Esophagus squamous epithelium (tissue), 5 donors: ENCODE data around the gene STX12. TPM values are rescaled to one million over a fixed set of nuclear protein-coding genes. Genes with fewer than 3 reads are reported as not detected.

Experiments
- DNase-seq: peaks from one replicate; lab custom pipeline; 2025; lab: John Stamatoyannopoulos, UW
- H3K27ac ChIP-seq, 4 donors: fragments of 200-600 bp; sonication (generic); one replicate each; pipeline ENCODE4 v1.5.1; 2016 to 2019; ENCODE audit warnings: mild to moderate bottlenecking in 1 of 4
- H3K27me3 ChIP-seq, 4 donors: fragments of 200-600 bp; sonication (generic); 1 replicate in 3 of 4; 2 replicates in 1 of 4; pipeline versions ENCODE4 v1.5.1 to v1.6.0; 2017 to 2021; ENCODE audit warnings: antibody characterized with exemption in 1 of 4
- H3K36me3 ChIP-seq, 3 donors: fragments of 200-600 bp; sonication (generic); one replicate each; pipeline ENCODE4 v1.5.1; 2016 to 2019
- H3K4me1 ChIP-seq, 3 donors: fragments of 200-600 bp; sonication (generic); one replicate each; pipeline ENCODE4 v1.5.1; 2017 to 2019
- H3K4me3 ChIP-seq, 4 donors: fragments of 200-600 bp; sonication (generic); 1 replicate in 3 of 4; 2 replicates in 1 of 4; pipeline ENCODE4 v1.5.1; 2016 to 2019; ENCODE audit warnings: mild to moderate bottlenecking in 2 of 4, moderate library complexity in 1 of 4
- H3K9me3 ChIP-seq, 3 donors: fragments of 200-600 bp; sonication (generic); one replicate each; pipeline ENCODE4 v1.5.1; 2016 to 2019
- POLR2A ChIP-seq, 4 donors: fragments of 450-650 bp; IDR thresholded peaks; one replicate each; pipeline ENCODE4 v1.6.1; 2017; ENCODE audit warnings: antibody characterized with exemption in 4 of 4, mild to moderate bottlenecking in 4 of 4, moderate library complexity in 3 of 4
- WGBS, 2 donors: methylation state at CpG; one replicate each; pipeline ENCODE4 v1.1.5; 2018; 5-methylcytosine and 5-hydroxymethylcytosine counted together
- intact Hi-C: fragments of 100-400 bp; cut with DNase I; formaldehyde crosslinking; loops from one replicate; pipeline ENCODE4 v1.15.0; 2022
- total RNA-seq, 4 donors: library from RNA; depleted of rRNA; stranded (reverse); fragments of >200 nt; gene quantifications; one replicate each; pipeline ENCODE4 v1.1.0, GENCODE V29; 2016
- TF ChIP-seq, protein P1 (sequence below), 6 experiments: fragments of 450-650 bp in 4 of 6; fragments of 200-600 bp in 2 of 6; sonication (generic) in 2 of 6; IDR thresholded peaks; one replicate each; pipeline ENCODE4 v1.5.1; 2016 to 2019; ENCODE audit warnings: antibody characterized with exemption in 6 of 6, mild to moderate bottlenecking in 4 of 6, moderate library complexity in 4 of 6
- donor health status: DM: yes; HTN: yes; CAD: no.

Gene STX12
- total RNA-seq, 4 donors from 2014 or later: 52.6 to 64.4 (median 56.8) TPM

DNA sequence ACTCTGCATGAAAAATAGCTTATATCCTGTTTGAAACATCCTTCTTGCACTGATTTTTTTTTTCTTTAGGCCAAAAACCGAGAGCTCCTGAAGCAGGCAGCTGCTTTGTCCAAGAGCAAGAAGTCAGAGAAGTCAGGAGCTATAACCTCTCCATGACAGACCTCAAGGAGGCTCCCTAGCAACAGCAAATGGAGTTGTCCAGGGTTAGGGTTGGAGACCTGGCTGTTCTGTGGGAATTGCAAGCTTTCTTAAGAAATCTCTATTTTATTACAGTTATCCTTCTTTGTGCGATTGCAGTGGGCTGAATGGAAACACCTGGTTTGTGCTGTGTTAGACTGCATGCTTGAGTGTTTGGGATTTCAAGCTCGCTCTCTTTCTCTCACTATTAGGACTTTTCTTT, 12.6 kb upstream of the STX12 start:
- 70 to 80% methylated on average over 3 of the region's 3 CpGs for WGBS, 2 donors
- no peak overlapping the region for H3K27ac ChIP-seq
- TF ChIP-seq, protein P1, sequence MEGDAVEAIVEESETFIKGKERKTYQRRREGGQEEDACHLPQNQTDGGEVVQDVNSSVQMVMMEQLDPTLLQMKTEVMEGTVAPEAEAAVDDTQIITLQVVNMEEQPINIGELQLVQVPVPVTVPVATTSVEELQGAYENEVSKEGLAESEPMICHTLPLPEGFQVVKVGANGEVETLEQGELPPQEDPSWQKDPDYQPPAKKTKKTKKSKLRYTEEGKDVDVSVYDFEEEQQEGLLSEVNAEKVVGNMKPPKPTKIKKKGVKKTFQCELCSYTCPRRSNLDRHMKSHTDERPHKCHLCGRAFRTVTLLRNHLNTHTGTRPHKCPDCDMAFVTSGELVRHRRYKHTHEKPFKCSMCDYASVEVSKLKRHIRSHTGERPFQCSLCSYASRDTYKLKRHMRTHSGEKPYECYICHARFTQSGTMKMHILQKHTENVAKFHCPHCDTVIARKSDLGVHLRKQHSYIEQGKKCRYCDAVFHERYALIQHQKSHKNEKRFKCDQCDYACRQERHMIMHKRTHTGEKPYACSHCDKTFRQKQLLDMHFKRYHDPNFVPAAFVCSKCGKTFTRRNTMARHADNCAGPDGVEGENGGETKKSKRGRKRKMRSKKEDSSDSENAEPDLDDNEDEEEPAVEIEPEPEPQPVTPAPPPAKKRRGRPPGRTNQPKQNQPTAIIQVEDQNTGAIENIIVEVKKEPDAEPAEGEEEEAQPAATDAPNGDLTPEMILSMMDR (IDR thresholded peaks at IDR 0.05): no peak
- no peak for TF ChIP-seq POLR2A (IDR thresholded peaks at IDR 0.05)
- no peaks in the 10 kb centered on the region for H3K27me3 ChIP-seq
- no peak overlapping the region for H3K4me3 ChIP-seq
- no peaks in the 10 kb centered on the region for H3K9me3 ChIP-seq
- intact Hi-C loops: no loop called here
- DNase-seq: no peak
- H3K36me3 ChIP-seq: peaks cover 0 to 79% (median 17%) of the 10 kb centered on the region in 3 donors
- no peaks in the 10 kb centered on the region for H3K4me1 ChIP-seq

DNA sequence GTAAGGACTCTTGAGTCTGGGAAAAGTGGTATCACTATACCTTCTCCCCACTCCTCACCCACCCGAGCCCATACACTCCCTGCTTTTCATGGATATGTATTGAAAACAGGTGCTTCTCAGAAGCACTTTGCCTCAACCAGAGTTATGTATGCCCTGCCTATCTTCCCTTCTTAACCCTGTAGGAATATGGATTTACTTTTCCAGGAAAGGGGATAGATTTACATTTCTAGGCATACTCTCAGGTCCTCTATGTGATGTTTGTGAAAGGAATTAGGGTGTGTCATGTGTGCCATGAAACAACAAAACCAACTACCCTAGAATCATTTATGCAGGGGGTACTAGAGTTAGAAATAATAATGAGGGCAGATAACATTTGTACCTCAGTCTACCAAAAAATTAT, 11.0 kb upstream of the STX12 start:
- Histone ChIP-seq H3K27me3 (no peaks in the 10 kb centered on the region), H3K9me3 (no peaks in the 10 kb centered on the region), H3K4me3 (no peak overlapping the region), H3K27ac (no peak overlapping the region), H3K4me1 (no peaks in the 10 kb centered on the region), H3K36me3 (peaks cover 0 to 63% (median 17%) of the 10 kb centered on the region in 3 donors)
- intact Hi-C loops: no loop called here
- WGBS, 2 donors: 94 to 95% methylated on average over 1 of the region's 1 CpG
- TF ChIP-seq, protein P1 (IDR thresholded peaks at IDR 0.05): no peak
- no peak for TF ChIP-seq POLR2A (IDR thresholded peaks at IDR 0.05)
- no peak for DNase-seq

DNA sequence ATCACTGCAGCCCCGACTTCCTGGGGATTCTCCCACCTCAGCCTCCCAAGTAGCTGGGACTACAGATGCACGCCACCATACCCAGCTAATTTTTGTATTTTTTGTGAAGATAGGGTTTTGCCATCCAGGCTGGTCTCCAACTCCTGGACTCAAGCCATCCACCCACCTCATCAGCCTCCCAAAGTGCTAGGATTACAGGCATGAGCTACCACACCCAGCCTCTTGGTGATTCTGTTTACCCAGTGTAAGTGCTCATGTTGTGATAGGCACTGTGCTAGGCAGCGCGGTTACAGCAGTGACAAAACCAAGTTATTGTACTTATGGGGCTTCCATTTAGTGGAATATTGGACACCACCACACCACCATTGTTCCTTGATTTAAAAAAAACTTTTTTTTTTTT, 9.7 kb upstream of the STX12 start:
- no peaks in the 10 kb centered on the region for H3K27me3 ChIP-seq
- H3K4me3 ChIP-seq: no peak overlapping the region
- no peak overlapping the region for H3K27ac ChIP-seq
- no peaks in the 10 kb centered on the region for H3K9me3 ChIP-seq
- intact Hi-C loops: no loop called here
- no peak for TF ChIP-seq POLR2A (IDR thresholded peaks at IDR 0.05)
- TF ChIP-seq, protein P1 (IDR thresholded peaks at IDR 0.05): no peak
- WGBS, 2 donors: 88 to 100% methylated on average over 4 of the region's 4 CpGs
- peaks cover 0 to 50% (median 17%) of the 10 kb centered on the region in 3 donors for H3K36me3 ChIP-seq
- H3K4me1 ChIP-seq: no peaks in the 10 kb centered on the region
- DNase-seq: no peak

DNA sequence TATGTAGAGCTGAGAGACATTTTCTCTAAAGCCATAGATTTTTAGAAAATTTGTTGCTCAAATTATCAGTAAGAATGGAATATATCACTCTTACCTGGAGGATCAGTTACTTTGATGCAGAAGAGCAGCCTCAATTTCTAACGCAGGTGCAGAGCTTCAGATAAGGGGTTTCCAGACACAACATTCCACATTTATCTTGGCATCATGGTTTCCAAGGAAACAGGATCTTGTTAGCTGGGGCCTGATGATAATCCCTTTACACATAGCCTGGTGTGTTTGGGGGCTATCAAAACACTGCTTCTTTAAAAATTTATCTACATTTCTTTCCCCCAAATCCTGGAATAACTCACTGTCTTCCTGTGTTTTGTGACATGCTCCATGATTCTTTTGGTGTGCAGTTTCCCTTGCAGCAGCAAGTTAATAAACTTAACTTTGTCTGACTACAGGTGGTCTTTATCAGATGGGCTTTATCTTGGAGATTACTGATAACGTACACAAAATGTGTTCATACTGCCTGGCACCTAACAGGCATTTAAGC, 2.7 kb upstream of the STX12 start:
- DNase-seq: no peak
- H3K4me1 ChIP-seq: peaks cover 11 to 29% (median 14%) of the 10 kb centered on the region in 3 donors
- intact Hi-C loops: no loop called here
- no peaks in the 10 kb centered on the region for H3K9me3 ChIP-seq
- no peaks in the 10 kb centered on the region for H3K36me3 ChIP-seq
- 71 to 73% methylated on average over 2 of the region's 2 CpGs for WGBS, 2 donors
- no peak overlapping the region for H3K27ac ChIP-seq
- TF ChIP-seq, protein P1 (IDR thresholded peaks at IDR 0.05): no peak
- TF ChIP-seq POLR2A (IDR thresholded peaks at IDR 0.05): no peak
- H3K27me3 ChIP-seq: no peaks in the 10 kb centered on the region
- no peak overlapping the region for H3K4me3 ChIP-seq

DNA sequence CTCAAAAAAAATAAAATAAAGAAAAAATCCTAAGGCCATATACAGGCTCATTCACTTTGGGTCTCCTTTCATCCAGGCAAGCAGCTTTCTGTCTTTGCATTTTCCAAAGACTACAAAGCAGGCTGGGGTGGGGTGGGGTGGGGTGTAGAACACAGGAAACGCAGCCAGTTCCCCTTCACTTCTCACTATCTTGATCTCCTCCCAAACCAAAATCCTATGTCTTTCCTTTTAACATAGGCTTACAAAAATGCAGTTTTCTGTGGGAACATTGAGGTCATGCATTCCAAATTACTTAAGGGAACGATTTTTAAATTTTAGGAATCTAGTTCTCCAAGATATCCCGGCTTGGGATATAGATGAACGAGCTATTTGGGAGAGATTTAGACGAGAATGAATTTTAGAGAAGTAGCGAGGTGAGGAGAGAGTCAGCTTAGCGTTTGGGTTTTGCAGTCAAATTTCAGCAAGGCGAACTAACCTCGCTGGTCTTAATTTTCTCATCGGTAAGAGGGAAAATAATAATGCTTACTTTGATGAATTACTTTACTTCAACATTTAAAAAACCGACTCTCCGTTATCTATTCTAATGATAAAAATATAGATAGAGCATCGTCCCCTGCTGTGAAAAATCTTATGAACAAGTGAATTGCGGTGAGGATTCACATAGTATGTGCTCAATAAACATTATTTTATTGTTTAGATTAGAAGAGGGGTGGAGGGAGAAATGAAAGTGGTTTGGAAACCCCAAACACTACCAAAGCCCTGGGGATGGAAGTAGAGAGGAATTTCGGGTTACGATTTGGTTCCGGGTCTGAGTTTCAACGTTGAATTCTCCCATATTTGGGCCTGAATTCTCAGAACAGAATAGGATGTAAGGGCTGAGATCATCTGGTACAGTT, 735 bp upstream of the STX12 start:
- intact Hi-C loops: no loop called here
- Histone ChIP-seq H3K4me3 (peak overlapping the region; percentile 64 to 93 (median 83)), H3K36me3 (peaks cover 0 to 7% (median 0%) of the 10 kb centered on the region in 3 donors), H3K27ac (peak overlapping the region; percentile 94 to 99 (median 97)), H3K9me3 (no peaks in the 10 kb centered on the region), H3K4me1 (peaks cover 14 to 46% (median 21%) of the 10 kb centered on the region in 3 donors), H3K27me3 (no peaks in the 10 kb centered on the region)
- WGBS, 2 donors: 27 to 34% methylated on average over 18 of the region's 18 CpGs
- TF ChIP-seq, protein P1 (IDR thresholded peaks at IDR 0.05): no peak
- TF ChIP-seq POLR2A (IDR thresholded peaks at IDR 0.05): no peak
- DNase-seq: no peak
